ENCODE data around the gene MANF.

Gene MANF

DNA sequence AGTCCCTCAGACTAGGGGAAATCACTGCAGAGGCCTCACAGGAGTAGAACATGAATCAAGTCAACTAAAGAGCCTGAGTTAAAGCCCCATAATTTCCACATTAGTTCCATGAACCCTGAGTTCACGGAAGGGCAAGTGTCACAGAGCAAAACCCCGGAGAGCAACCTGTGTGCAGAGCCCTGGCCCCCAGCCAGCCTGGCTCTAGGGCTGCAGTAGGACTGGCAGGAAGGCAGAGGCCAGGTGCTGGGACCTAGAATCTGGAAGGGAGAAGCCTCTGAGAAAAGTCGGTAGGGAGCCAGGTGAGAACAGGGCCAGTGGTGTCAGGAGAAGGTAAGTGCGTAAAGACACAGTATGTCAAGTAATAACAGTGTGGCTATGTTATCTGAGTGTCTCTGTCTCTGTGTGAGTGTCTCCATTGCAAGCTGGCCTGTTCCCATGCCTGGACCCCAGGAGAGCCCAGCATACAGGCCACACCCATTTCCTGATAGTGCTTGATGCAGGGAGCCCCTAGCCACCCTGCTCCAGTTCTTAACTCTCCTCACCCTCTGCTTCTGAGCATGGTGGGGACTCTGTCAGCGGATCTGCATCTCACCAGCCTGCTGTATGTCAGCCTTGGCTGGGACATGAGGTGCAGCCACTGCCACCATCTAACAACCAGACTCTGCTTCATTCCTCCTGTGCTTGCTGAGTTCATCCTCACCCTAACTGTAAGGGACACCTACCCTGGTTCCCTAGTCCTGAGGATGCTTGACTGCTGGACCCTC, 11.3 kb upstream of the MANF start:
- Histone ChIP-seq H3K36me3 (replicated peaks; ENCODE audit: low read depth, low read length) (no peaks in the 10 kb centered on the region), H3K4me1 (ENCODE audit: low read length) (no peaks in the 10 kb centered on the region), H4K20me1 (ENCODE audit: insufficient read depth, low read length) (no peaks in the 10 kb centered on the region), H2AFZ (ENCODE audit: low read depth, low read length) (no peak overlapping the region), H3K4me2 (ENCODE audit: low read length) (no peak overlapping the region), H3K27ac (ENCODE audit: low read length) (no peak overlapping the region), H3K9ac (ENCODE audit: low read length) (no peak overlapping the region), H3K4me3 (ENCODE audit: low read length) (no peak overlapping the region), H3K27me3 (ENCODE audit: low read depth, low read length) (peaks cover 9% of the 10 kb centered on the region), H3K79me2 (ENCODE audit: low read length) (no peaks in the 10 kb centered on the region), H3K9me3 (ENCODE audit: insufficient read depth, low read length) (no peaks in the 10 kb centered on the region)
- TF ChIP-seq, protein P1, sequence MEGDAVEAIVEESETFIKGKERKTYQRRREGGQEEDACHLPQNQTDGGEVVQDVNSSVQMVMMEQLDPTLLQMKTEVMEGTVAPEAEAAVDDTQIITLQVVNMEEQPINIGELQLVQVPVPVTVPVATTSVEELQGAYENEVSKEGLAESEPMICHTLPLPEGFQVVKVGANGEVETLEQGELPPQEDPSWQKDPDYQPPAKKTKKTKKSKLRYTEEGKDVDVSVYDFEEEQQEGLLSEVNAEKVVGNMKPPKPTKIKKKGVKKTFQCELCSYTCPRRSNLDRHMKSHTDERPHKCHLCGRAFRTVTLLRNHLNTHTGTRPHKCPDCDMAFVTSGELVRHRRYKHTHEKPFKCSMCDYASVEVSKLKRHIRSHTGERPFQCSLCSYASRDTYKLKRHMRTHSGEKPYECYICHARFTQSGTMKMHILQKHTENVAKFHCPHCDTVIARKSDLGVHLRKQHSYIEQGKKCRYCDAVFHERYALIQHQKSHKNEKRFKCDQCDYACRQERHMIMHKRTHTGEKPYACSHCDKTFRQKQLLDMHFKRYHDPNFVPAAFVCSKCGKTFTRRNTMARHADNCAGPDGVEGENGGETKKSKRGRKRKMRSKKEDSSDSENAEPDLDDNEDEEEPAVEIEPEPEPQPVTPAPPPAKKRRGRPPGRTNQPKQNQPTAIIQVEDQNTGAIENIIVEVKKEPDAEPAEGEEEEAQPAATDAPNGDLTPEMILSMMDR (IDR thresholded peaks at IDR 0.05; ENCODE audit: low read depth, low read length), result no peak

GRCh38 chr3:51374456-51374855, 10.6 kb upstream of the MANF start:
- Histone ChIP-seq H3K36me3 (replicated peaks; ENCODE audit: low read depth, low read length) (no peaks in the 10 kb centered on the region), H3K4me1 (ENCODE audit: low read length) (no peaks in the 10 kb centered on the region), H3K27me3 (ENCODE audit: low read depth, low read length) (peaks cover 7% of the 10 kb centered on the region), H3K9ac (ENCODE audit: low read length) (no peak overlapping the region), H2AFZ (ENCODE audit: low read depth, low read length) (no peak overlapping the region), H3K4me2 (ENCODE audit: low read length) (no peak overlapping the region), H3K27ac (ENCODE audit: low read length) (no peak overlapping the region), H4K20me1 (ENCODE audit: insufficient read depth, low read length) (no peaks in the 10 kb centered on the region), H3K79me2 (ENCODE audit: low read length) (no peaks in the 10 kb centered on the region), H3K9me3 (ENCODE audit: insufficient read depth, low read length) (no peaks in the 10 kb centered on the region), H3K4me3 (ENCODE audit: low read length) (no peak overlapping the region)
- TF ChIP-seq, protein P1 (IDR thresholded peaks at IDR 0.05; ENCODE audit: low read depth, low read length), result no peak
- TF ChIP-seq EZH2phosphoT487 (IDR thresholded peaks at IDR 0.05; ENCODE audit: low read depth), result no peak

DNA sequence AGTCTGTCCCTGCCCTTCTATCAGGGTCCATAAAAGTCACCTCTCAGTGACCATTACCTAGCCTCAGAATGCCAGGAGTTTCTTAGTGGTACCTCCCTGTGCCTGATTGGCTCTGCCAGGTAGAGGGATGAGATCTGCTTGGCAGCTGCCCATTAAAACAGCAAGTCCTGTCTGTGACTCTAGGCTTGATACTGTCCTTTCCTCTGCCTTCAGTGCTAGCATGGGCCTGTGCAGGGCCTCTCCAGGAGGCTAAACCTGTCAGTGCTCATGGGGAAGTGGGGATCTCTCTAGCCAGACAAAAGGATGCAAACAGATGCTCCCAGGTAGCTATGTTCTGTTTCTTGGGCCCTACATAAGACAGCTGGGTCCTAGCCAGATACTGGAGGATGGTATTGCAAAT, 10.0 kb upstream of the MANF start:
- H3K9ac ChIP-seq (ENCODE audit: low read length), result no peak overlapping the region
- no peaks in the 10 kb centered on the region for H3K4me1 ChIP-seq (ENCODE audit: low read length)
- H3K79me2 ChIP-seq (ENCODE audit: low read length), result no peaks in the 10 kb centered on the region
- H3K4me2 ChIP-seq (ENCODE audit: low read length), result no peak overlapping the region
- TF ChIP-seq, protein P1 (IDR thresholded peaks at IDR 0.05; ENCODE audit: low read depth, low read length), result no peak
- TF ChIP-seq EZH2phosphoT487 (IDR thresholded peaks at IDR 0.05; ENCODE audit: low read depth), result no peak
- no peaks in the 10 kb centered on the region for H4K20me1 ChIP-seq (ENCODE audit: insufficient read depth, low read length)
- no peaks in the 10 kb centered on the region for H3K36me3 ChIP-seq (replicated peaks; ENCODE audit: low read depth, low read length)
- no peak overlapping the region for H3K27ac ChIP-seq (ENCODE audit: low read length)
- H2AFZ ChIP-seq (ENCODE audit: low read depth, low read length), result no peak overlapping the region
- H3K4me3 ChIP-seq (ENCODE audit: low read length), result no peak overlapping the region
- H3K9me3 ChIP-seq (ENCODE audit: insufficient read depth, low read length), result no peaks in the 10 kb centered on the region
- peaks cover 3% of the 10 kb centered on the region; the same call in 1 of the 2 replicates for H3K27me3 ChIP-seq (ENCODE audit: low read depth, low read length)

DNA sequence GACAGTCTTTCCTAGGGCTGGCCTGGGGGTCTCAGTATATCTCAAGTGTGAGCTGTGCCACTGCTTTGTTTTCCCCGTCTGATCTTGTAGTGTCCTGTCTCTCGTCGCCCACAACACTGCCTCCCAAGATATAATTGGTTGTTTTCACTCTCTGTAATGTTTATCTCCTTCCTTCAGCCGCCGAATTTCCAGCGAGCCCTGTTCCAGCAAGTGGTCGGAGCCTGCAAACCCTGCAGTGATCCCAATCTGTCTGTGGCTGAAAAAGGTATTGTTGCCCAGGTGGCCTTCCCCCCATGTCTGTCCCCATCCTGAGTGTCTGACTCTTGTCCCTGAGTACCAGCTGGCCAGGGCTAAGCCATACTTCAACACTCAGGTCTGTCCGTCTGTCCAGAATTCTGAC, 9.5 kb upstream of the MANF start:
- Histone ChIP-seq H3K79me2 (ENCODE audit: low read length) (no peaks in the 10 kb centered on the region), H2AFZ (ENCODE audit: low read depth, low read length) (no peak overlapping the region), H3K27me3 (ENCODE audit: low read depth, low read length) (peaks cover 3% of the 10 kb centered on the region; the same call in 1 of the 2 replicates), H3K4me2 (ENCODE audit: low read length) (no peak overlapping the region), H3K4me1 (ENCODE audit: low read length) (no peaks in the 10 kb centered on the region), H3K27ac (ENCODE audit: low read length) (no peak overlapping the region), H3K36me3 (replicated peaks; ENCODE audit: low read depth, low read length) (no peaks in the 10 kb centered on the region), H3K9me3 (ENCODE audit: insufficient read depth, low read length) (no peaks in the 10 kb centered on the region), H4K20me1 (ENCODE audit: insufficient read depth, low read length) (no peaks in the 10 kb centered on the region), H3K9ac (ENCODE audit: low read length) (no peak overlapping the region), H3K4me3 (ENCODE audit: low read length) (no peak overlapping the region)
- TF ChIP-seq EZH2phosphoT487 (IDR thresholded peaks at IDR 0.05; ENCODE audit: low read depth), result no peak
- TF ChIP-seq, protein P1 (IDR thresholded peaks at IDR 0.05; ENCODE audit: low read depth, low read length), result no peak

Measured in OCI-LY3 (cell line).